ENCODE results near the gene SMAD6. TPM values are rescaled to one million over a fixed set of nuclear protein-coding genes. Genes with fewer than 3 reads are reported as not detected.

Gene SMAD6
- total RNA-seq, 1 experiment from 2014 or later = 6.6 TPM

DNA sequence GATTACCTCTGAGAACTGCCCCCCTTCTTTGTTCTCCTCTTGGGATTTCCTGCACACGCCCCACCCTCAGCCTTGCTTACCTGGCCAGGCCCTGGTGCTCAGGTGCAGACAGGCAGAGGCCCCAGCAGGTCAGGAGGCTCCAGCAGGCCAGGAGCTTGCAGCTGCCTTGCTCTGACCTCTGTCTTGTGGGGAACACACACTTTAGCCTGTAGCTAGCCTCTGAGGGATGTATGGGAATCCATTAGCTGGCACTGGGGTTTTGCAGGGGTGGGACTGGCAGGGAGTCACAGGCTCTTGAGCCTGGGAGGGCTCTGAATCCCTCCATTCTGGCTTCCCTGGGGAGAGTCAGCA lies 2.7 kb downstream of the SMAD6 start:
- no peak overlapping the region for H3K27ac ChIP-seq (ENCODE audit: low read depth, low read length)
- peak overlapping the region; percentile 99 for H3K4me2 ChIP-seq (ENCODE audit: low read length)
- H3K4me1 ChIP-seq (ENCODE audit: control insufficient read depth in 1 of 2, insufficient read depth in 2 of 2, low read length in 2 of 2) = peaks cover 48 to 69% of the 10 kb centered on the region in 2 experiments
- peaks cover 13% of the 10 kb centered on the region for H3K79me2 ChIP-seq (ENCODE audit: insufficient read depth, low read length)
- no TSS peak for BruUV-seq (replicated peaks)
- H3K27me3 ChIP-seq (ENCODE audit: insufficient read depth, low read length) = no peaks in the 10 kb centered on the region
- intact Hi-C loops (cut with micrococcal nuclease) = loop anchor here (5.0 kb wide), 1 partner anchor 148 kb away; no protein-coding TSS in a partner anchor
- no peaks in the 10 kb centered on the region for H3K36me3 ChIP-seq (ENCODE audit: control insufficient read depth in 1 of 2, insufficient read depth in 2 of 2, low read length in 2 of 2)
- no peaks in the 10 kb centered on the region for H4K20me1 ChIP-seq (ENCODE audit: insufficient read depth)
- H3K9me2 ChIP-seq (ENCODE audit: insufficient read depth) = no peaks in the 10 kb centered on the region
- RAD21 ChIA-PET (ENCODE audit: low non-redundant PET in 1 of 2, low total read pairs in 2 of 2, uncharacterized antibody in 2 of 2, unreplicated experiment in 2 of 2) = interaction anchor here in 1 of 2 experiments (0.8 kb wide), 1 partner anchor 81 kb away, joined by 3 read pairs; no protein-coding TSS in a partner anchor
- TF ChIP-seq ZNF274 (IDR thresholded peaks at IDR 0.05; ENCODE audit: low read depth, low read length) = no peak
- no peak for TF ChIP-seq YY1 (IDR thresholded peaks at IDR 0.05; ENCODE audit: extremely low read depth, insufficient replicate concordance, low read depth, low read length)
- TF ChIP-seq, protein P1, sequence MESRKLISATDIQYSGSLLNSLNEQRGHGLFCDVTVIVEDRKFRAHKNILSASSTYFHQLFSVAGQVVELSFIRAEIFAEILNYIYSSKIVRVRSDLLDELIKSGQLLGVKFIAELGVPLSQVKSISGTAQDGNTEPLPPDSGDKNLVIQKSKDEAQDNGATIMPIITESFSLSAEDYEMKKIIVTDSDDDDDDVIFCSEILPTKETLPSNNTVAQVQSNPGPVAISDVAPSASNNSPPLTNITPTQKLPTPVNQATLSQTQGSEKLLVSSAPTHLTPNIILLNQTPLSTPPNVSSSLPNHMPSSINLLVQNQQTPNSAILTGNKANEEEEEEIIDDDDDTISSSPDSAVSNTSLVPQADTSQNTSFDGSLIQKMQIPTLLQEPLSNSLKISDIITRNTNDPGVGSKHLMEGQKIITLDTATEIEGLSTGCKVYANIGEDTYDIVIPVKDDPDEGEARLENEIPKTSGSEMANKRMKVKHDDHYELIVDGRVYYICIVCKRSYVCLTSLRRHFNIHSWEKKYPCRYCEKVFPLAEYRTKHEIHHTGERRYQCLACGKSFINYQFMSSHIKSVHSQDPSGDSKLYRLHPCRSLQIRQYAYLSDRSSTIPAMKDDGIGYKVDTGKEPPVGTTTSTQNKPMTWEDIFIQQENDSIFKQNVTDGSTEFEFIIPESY (IDR thresholded peaks at IDR 0.05; ENCODE audit: extremely low read depth, insufficient replicate concordance, low read length) = no peak
- no peak for TF ChIP-seq ZFX (IDR thresholded peaks at IDR 0.05)
- TF ChIP-seq CEBPB (IDR thresholded peaks at IDR 0.05; ENCODE audit: low read depth) = no peak
- no peak for TF ChIP-seq CTCF (IDR thresholded peaks at IDR 0.05 in 2 of 3, conservative IDR thresholded peaks at IDR 0.05 in 1 of 3; ENCODE audit: borderline replicate concordance in 1 of 3, insufficient read depth in 1 of 3, low read depth in 2 of 3, low read length in 2 of 3)
- no peak for TF ChIP-seq CBX3 (IDR thresholded peaks at IDR 0.05; ENCODE audit: low read depth)
- no peak for TF ChIP-seq JUND (IDR thresholded peaks at IDR 0.05)
- TF ChIP-seq EZH2 (IDR thresholded peaks at IDR 0.05) = no peak
- TF ChIP-seq, protein P2, sequence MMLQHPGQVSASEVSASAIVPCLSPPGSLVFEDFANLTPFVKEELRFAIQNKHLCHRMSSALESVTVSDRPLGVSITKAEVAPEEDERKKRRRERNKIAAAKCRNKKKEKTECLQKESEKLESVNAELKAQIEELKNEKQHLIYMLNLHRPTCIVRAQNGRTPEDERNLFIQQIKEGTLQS (IDR thresholded peaks at IDR 0.05) = no peak
- TF ChIP-seq POLR2A (IDR thresholded peaks at IDR 0.05; ENCODE audit: borderline replicate concordance, extremely low read depth, insufficient read depth, insufficient read length) = no peak
- TF ChIP-seq FOSL1 (IDR thresholded peaks at IDR 0.05; ENCODE audit: low read depth) = no peak
- TF ChIP-seq EZH2phosphoT487 (IDR thresholded peaks at IDR 0.05; ENCODE audit: borderline replicate concordance) = no peak
- no peak for TF ChIP-seq ELF1 (IDR thresholded peaks at IDR 0.05; ENCODE audit: borderline replicate concordance, low read depth)
- TF ChIP-seq, protein P3, sequence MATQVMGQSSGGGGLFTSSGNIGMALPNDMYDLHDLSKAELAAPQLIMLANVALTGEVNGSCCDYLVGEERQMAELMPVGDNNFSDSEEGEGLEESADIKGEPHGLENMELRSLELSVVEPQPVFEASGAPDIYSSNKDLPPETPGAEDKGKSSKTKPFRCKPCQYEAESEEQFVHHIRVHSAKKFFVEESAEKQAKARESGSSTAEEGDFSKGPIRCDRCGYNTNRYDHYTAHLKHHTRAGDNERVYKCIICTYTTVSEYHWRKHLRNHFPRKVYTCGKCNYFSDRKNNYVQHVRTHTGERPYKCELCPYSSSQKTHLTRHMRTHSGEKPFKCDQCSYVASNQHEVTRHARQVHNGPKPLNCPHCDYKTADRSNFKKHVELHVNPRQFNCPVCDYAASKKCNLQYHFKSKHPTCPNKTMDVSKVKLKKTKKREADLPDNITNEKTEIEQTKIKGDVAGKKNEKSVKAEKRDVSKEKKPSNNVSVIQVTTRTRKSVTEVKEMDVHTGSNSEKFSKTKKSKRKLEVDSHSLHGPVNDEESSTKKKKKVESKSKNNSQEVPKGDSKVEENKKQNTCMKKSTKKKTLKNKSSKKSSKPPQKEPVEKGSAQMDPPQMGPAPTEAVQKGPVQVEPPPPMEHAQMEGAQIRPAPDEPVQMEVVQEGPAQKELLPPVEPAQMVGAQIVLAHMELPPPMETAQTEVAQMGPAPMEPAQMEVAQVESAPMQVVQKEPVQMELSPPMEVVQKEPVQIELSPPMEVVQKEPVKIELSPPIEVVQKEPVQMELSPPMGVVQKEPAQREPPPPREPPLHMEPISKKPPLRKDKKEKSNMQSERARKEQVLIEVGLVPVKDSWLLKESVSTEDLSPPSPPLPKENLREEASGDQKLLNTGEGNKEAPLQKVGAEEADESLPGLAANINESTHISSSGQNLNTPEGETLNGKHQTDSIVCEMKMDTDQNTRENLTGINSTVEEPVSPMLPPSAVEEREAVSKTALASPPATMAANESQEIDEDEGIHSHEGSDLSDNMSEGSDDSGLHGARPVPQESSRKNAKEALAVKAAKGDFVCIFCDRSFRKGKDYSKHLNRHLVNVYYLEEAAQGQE (IDR thresholded peaks at IDR 0.05; ENCODE audit: low read depth) = no peak
- no peak for TF ChIP-seq POLR2AphosphoS5 (IDR thresholded peaks at IDR 0.05; ENCODE audit: low read depth, low read length)
- DNase-seq (ENCODE audit: low read depth, low spot score) (no peak), ATAC-seq (no peak)
- H3K4me3 ChIP-seq (replicated peaks in 1 of 2; ENCODE audit: low read depth in 1 of 2, low read length in 2 of 2) = no peak overlapping the region
- no peak overlapping the region for H2AFZ ChIP-seq (ENCODE audit: low read depth, low read length, poor library complexity, severe bottlenecking)
- no peaks in the 10 kb centered on the region for H3K9me3 ChIP-seq (ENCODE audit: control insufficient read depth in 1 of 2, insufficient read depth in 1 of 2, low read depth in 1 of 2, low read length in 2 of 2)
- peak overlapping the region; percentile 68; the same call in 1 of the 2 replicates for H3K9ac ChIP-seq (ENCODE audit: low read length)
- POLR2A ChIA-PET = interaction anchor here (1.0 kb wide), 1 partner anchor 10 kb away, joined by 3 read pairs; no protein-coding TSS in a partner anchor
- CTCF ChIA-PET = no interaction called here

Data from HCT116 (cell line).